ENCODE results near the gene DLGAP1.

DNA sequence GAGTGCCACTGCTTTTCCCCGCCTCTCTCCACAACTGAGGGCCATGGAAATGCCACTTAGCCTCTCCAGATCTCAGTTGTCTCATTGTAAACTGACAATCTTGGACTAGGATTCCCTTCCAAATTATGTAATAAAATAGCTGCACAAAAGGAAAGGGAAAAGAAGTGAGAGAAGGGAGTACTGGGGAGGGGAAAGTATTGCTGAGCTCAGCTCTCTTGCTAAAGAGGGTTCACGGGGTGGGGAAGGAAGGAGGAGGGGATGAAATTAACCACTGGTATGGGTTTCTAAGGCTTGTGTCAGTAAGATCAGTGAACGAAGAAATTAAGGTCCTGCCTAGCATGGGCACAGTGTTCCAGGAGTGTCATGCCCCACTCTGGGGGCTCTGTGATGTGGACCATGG is 587.9 kb downstream of the DLGAP1 start:
- TF ChIP-seq, protein P1, sequence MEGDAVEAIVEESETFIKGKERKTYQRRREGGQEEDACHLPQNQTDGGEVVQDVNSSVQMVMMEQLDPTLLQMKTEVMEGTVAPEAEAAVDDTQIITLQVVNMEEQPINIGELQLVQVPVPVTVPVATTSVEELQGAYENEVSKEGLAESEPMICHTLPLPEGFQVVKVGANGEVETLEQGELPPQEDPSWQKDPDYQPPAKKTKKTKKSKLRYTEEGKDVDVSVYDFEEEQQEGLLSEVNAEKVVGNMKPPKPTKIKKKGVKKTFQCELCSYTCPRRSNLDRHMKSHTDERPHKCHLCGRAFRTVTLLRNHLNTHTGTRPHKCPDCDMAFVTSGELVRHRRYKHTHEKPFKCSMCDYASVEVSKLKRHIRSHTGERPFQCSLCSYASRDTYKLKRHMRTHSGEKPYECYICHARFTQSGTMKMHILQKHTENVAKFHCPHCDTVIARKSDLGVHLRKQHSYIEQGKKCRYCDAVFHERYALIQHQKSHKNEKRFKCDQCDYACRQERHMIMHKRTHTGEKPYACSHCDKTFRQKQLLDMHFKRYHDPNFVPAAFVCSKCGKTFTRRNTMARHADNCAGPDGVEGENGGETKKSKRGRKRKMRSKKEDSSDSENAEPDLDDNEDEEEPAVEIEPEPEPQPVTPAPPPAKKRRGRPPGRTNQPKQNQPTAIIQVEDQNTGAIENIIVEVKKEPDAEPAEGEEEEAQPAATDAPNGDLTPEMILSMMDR (IDR thresholded peaks at IDR 0.05; ENCODE audit: low read length): no peak
- no peak for TF ChIP-seq EZH2 (IDR thresholded peaks at IDR 0.05; ENCODE audit: borderline replicate concordance, low read length)

Data from OCI-LY1 (cell line).